K562 (cell line): ENCODE measurements around the gene MADD. TPM values are rescaled to one million over a fixed set of nuclear protein-coding genes. Genes with fewer than 3 reads are reported as not detected.

ENCODE experiments used
- ATAC-seq: fragments of 200-7000 bp; cut with Tn5 transposase; 3 replicates; pipeline ENCODE4 v1.9.1; 2020; ENCODE audit warnings: moderate library complexity
- BruUV-seq: library from RNA; stranded (reverse); fragments of 400-500 nt; replicated peaks from 2 replicates; lab custom pipeline; 2021; lab: Mats Ljungman, UMichigan
- CTCF ChIA-PET: fragments of 300-600 bp; formaldehyde crosslinking; extraction: SDS; loops from one replicate; lab custom pipeline; 2021; ENCODE audit warnings: low intra/inter-chr PET ratio; lab: Yijun Ruan, JAX
- POLR2A ChIA-PET: fragments of 300-600, 350-650 bp; sonication (Branson Sonifier 250); formaldehyde crosslinking; extraction: SDS; loops from one replicate; lab custom pipeline; 2021; ENCODE audit warnings: antibody characterized with exemption, inconsistent platforms; lab: Yijun Ruan, JAX
- DNase-seq, 4 experiments: peaks; one replicate each; pipeline versions ENCODE4 v3.0.0 to v3.0.0-alpha.2; 2011 to 2018; ENCODE audit warnings: low spot score in 3 of 4, mixed read lengths in 3 of 4; ENCODE audit errors: extremely low read depth in 1 of 4
- FAIRE-seq: peaks from 2 replicates; lab custom pipeline; 2011; peaks lifted over from hg19 to GRCh38; lab: Jason Lieb, UNC
- H2AFZ ChIP-seq: 2 replicates; pipeline ENCODE4 v1.6.0; 2011; ENCODE audit warnings: low read depth, low read length, control low read depth, inconsistent platforms
- H3K27ac ChIP-seq: fragments of 200-600 bp; 3 replicates; pipeline ENCODE4 v1.8.0; 2011; ENCODE audit warnings: low read depth, mild to moderate bottlenecking, control low read depth, inconsistent platforms, low read length, moderate library complexity, mixed read lengths; ENCODE audit errors: extremely low read depth
- H3K27me3 ChIP-seq, 2 experiments: fragments of 300-600 bp in 1 of 2; 2 replicates in 1 of 2; 3 replicates in 1 of 2; pipeline versions ENCODE4 v1.6.0 to v1.8.0; 2011; ENCODE audit warnings: inconsistent platforms in 2 of 2, low read length in 2 of 2, mild to moderate bottlenecking in 1 of 2, mixed read lengths in 1 of 2, moderate library complexity in 1 of 2; ENCODE audit not compliant: control insufficient read depth in 2 of 2, insufficient read depth in 2 of 2
- H3K36me3 ChIP-seq: fragments of 300-600 bp; 3 replicates; pipeline ENCODE4 v1.8.0; 2011; ENCODE audit warnings: mild to moderate bottlenecking, low read length, inconsistent platforms; ENCODE audit not compliant: control insufficient read depth, insufficient read depth
- H3K4me1 ChIP-seq, 2 experiments: fragments of 200-600 bp in 1 of 2; replicated peaks in 1 of 2; 2 replicates in 1 of 2; 3 replicates in 1 of 2; pipeline versions ENCODE4 v1.5.1 to v1.8.0; 2011; ENCODE audit warnings: inconsistent platforms in 2 of 2, low read length in 2 of 2, mild to moderate bottlenecking in 1 of 2, mixed read lengths in 1 of 2, moderate library complexity in 1 of 2; ENCODE audit not compliant: control insufficient read depth in 2 of 2, insufficient read depth in 2 of 2
- H3K4me2 ChIP-seq: 2 replicates; pipeline ENCODE4 v1.6.1; 2011; ENCODE audit warnings: low read length, control low read depth, inconsistent platforms, mixed read lengths; ENCODE audit not compliant: insufficient read depth
- H3K4me3 ChIP-seq: fragments of 200-600 bp; sonication (generic), shearing (Covaris generic); 2 replicates; pipeline ENCODE4 v1.5.1; 2016; ENCODE audit warnings: control low read depth, inconsistent platforms
- H3K79me2 ChIP-seq: fragments of 200-600 bp; 3 replicates; pipeline ENCODE4 v1.8.0; 2011; ENCODE audit warnings: low read length, inconsistent platforms; ENCODE audit not compliant: control insufficient read depth, insufficient read depth
- H3K9ac ChIP-seq, 2 experiments: 2 replicates each; pipeline versions ENCODE4 v1.6.0 to v1.6.1; 2011; ENCODE audit warnings: low read depth in 2 of 2, low read length in 2 of 2, control low read depth in 1 of 2, inconsistent platforms in 1 of 2, mild to moderate bottlenecking in 1 of 2, mixed read lengths in 1 of 2; ENCODE audit not compliant: insufficient read depth in 1 of 2
- H3K9me1 ChIP-seq: one replicate; pipeline ENCODE4 v1.6.0; 2011; ENCODE audit warnings: inconsistent platforms, mild to moderate bottlenecking, low read length, moderate library complexity; ENCODE audit not compliant: control insufficient read depth, insufficient read depth
- H3K9me3 ChIP-seq: replicated peaks from 2 replicates; pipeline ENCODE4 v1.5.1; 2011; ENCODE audit warnings: low read depth, low read length, inconsistent platforms; ENCODE audit not compliant: control insufficient read depth, insufficient read depth
- H4K20me1 ChIP-seq: replicated peaks from 2 replicates; pipeline ENCODE4 v1.6.1; 2011; ENCODE audit warnings: low read length, inconsistent platforms, mixed read lengths; ENCODE audit not compliant: control insufficient read depth, insufficient read depth
- ERF ChIP-seq: fragments of 450-650 bp; formaldehyde crosslinking; IDR thresholded peaks from 2 replicates; pipeline ENCODE4 v1.4.0; 2020; ENCODE audit warnings: mild to moderate bottlenecking, mixed read lengths
- FOXP1 ChIP-seq: sonication (generic); formaldehyde crosslinking; IDR thresholded peaks from 2 replicates; pipeline ENCODE4 v1.8.0; 2022; ENCODE audit warnings: mild to moderate bottlenecking, missing genetic modification reagents
- NONO ChIP-seq, 2 experiments: fragments of 200-400 bp in 1 of 2; fragments of 450-650 bp in 1 of 2; formaldehyde crosslinking in 1 of 2; IDR thresholded peaks; 2 replicates each; pipeline ENCODE4 v1.6.1; 2017; ENCODE audit warnings: low read depth in 2 of 2, mild to moderate bottlenecking in 2 of 2, moderate library complexity in 2 of 2, low read length in 1 of 2
- SMAD4 ChIP-seq: fragments of 250-450 bp; sonication (Bioruptor Pico); conservative IDR thresholded peaks from 2 replicates; pipeline ENCODE4 v1.8.0; 2021; ENCODE audit warnings: inconsistent platforms, mild to moderate bottlenecking, moderate library complexity
- SMARCE1 ChIP-seq: fragments of 450-650 bp; IDR thresholded peaks from 2 replicates; pipeline ENCODE4 v1.7.1; 2016; ENCODE audit warnings: mild to moderate bottlenecking
- ZNF263 ChIP-seq: sonication (generic); formaldehyde crosslinking; IDR thresholded peaks from 2 replicates; pipeline ENCODE4 v1.8.0; 2022; ENCODE audit warnings: mild to moderate bottlenecking, missing genetic modification reagents, borderline replicate concordance
- ZNF384 ChIP-seq: IDR thresholded peaks from 2 replicates; pipeline ENCODE4 v1.6.1; 2012; ENCODE audit warnings: low read depth, low read length, improper control_type of control experiment
- ZNF766 ChIP-seq: fragments of 200-800 bp; sonication (Bioruptor generic); conservative IDR thresholded peaks from 2 replicates; pipeline ENCODE4 v1.6.1; 2016; ENCODE audit warnings: missing genetic modification characterization, missing compliant biosample characterization
- WGBS: fragments of 100-300 bp; shearing (Covaris generic); methylation state at CpG from one replicate; pipeline ENCODE4 v1.1.6; 2016; ENCODE audit warnings: low coverage, mixed read lengths; ENCODE audit not compliant: insufficient coverage; ENCODE audit errors: missing lambda C conversion rate; 5-methylcytosine and 5-hydroxymethylcytosine counted together
- in situ Hi-C: fragments of 300-500 bp; cut with MboI; formaldehyde crosslinking; loops from 4 replicates; pipeline ENCODE4 v1.15.0; 2018; ENCODE audit warnings: inconsistent platforms, mixed read lengths
- intact Hi-C: fragments of 100-400 bp; cut with micrococcal nuclease; formaldehyde crosslinking; loops from 2 replicates; pipeline ENCODE4 v1.14.2; 2022
- polyA plus RNA-seq, 8 experiments: library from polyadenylated mRNA; depleted of rRNA in 4 of 8; stranded (reverse) in 5 of 8; unstranded in 3 of 8; fragments of >200 nt; fragmentation: Nextera tagmentation in 2 of 8; fragmentation: Illumina TruSeq in 1 of 8; extraction: Ambion mirVana in 2 of 8; extraction: Trizol in 1 of 8; gene quantifications; 2 replicates each; pipeline versions ENCODE4 v1.2.1 to v1.2.3, GENCODE V29; 2011 to 2014; ENCODE audit warnings: inconsistent platforms in 1 of 8, missing spikeins in 1 of 8
- total RNA-seq, 7 experiments: library from RNA; depleted of rRNA in 6 of 7; stranded (reverse); fragments of >200 nt in 6 of 7; fragmentation: Illumina TruSeq in 2 of 7; extraction: Trizol in 2 of 7; gene quantifications; 2 replicates each; pipeline versions ENCODE4 v1.2.1 to v1.2.3, GENCODE V29; 2011 to 2021; ENCODE audit warnings: low replicate concordance in 1 of 7
- TF ChIP-seq, protein P1 (sequence below): fragments of 450-650 bp; formaldehyde crosslinking; IDR thresholded peaks from 2 replicates; pipeline ENCODE4 v1.4.0; 2022; ENCODE audit warnings: mild to moderate bottlenecking, moderate library complexity

The MADD gene
- total and polyA plus RNA-seq, 9 of the 15 experiments (the other 6 are each of a cell fraction or from before 2014, with no cell fraction given) = 0.68 to 57.6 (median 33.6) TPM

DNA sequence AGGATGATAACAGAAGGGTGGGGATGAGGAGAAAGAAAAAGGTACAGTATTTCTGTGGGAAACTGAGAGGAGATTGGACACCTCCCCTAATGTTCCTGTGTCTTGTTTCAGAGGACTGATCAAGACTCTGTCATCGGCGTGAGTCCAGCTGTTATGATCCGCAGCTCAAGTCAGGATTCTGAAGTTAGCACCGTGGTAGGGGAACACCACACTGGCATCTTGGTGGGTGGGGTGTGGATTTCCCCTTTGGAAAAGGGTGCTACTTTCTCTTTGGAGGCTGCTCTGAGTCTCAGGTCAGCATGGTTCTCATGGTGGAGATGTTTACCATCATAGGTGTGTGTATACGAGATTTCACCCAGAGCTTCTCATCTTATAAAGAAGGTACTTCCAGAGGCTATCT lies 25.5 kb downstream of the MADD start:
- Histone ChIP-seq H3K36me3 (peaks cover 80% of the 10 kb centered on the region), H3K79me2 (no peaks in the 10 kb centered on the region), H3K4me1 (no peaks in the 10 kb centered on the region), H3K9ac (no peak overlapping the region), H3K27ac (no peak overlapping the region), H3K4me2 (no peak overlapping the region), H3K27me3 (no peaks in the 10 kb centered on the region), H2AFZ (no peak overlapping the region), H3K9me1 (no peaks in the 10 kb centered on the region), H3K9me3 (no peaks in the 10 kb centered on the region), H4K20me1 (no peaks in the 10 kb centered on the region), H3K4me3 (no peak overlapping the region)
- no TSS peak for BruUV-seq
- ChIA-PET POLR2A (interaction anchor here (0.7 to 1.5 kb wide), 8 partner anchors 9 to 379 kb away, joined by 3 to 6 read pairs (median 4); no protein-coding TSS in a partner anchor), CTCF (no interaction called here)
- intact Hi-C loops = no loop called here
- ATAC-seq = no peak
- TF ChIP-seq NONO (IDR thresholded peaks at IDR 0.05; ENCODE audit: low read depth in 2 of 2, low read length in 1 of 2) (no peak), FOXP1 (CRISPR knock-in tag) (no peak), SMAD4 (CRISPR knock-in tag) (no peak), ERF (no peak), SMARCE1 (no peak), ZNF766 (CRISPR knock-in tag) (no peak), ZNF263 (CRISPR knock-in tag) (no peak), ZNF384 (no peak)
- TF ChIP-seq, protein P1, sequence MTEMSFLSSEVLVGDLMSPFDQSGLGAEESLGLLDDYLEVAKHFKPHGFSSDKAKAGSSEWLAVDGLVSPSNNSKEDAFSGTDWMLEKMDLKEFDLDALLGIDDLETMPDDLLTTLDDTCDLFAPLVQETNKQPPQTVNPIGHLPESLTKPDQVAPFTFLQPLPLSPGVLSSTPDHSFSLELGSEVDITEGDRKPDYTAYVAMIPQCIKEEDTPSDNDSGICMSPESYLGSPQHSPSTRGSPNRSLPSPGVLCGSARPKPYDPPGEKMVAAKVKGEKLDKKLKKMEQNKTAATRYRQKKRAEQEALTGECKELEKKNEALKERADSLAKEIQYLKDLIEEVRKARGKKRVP (CRISPR knock-in tag) = no peak
- no peak for FAIRE-seq
- DNase-seq = no peak
- 92% methylated on average over 5 of the region's 5 CpGs for WGBS
- in situ Hi-C loops = no loop called here
